Measurements from ENCODE around the gene ZEB1.
"Not testable (repeated sequence)": the region's sequence is repeated elsewhere in the genome, so short reads cannot be mapped to it uniquely, and the experiment has no call there.

The ZEB1 gene

GRCh38 chr10:31318382-31318853 lies 598 bp upstream of the ZEB1 start:
- DNase-seq (ENCODE audit: low spot score), result peak; percentile 79

- peak; percentile 78 for DNase-seq (ENCODE audit: low spot score)
These were observed 860 bp downstream of the ZEB1 start for GRCh38 chr10:31319602-31320549.

GRCh38 chr10:31320550-31321211 lies 1.7 kb downstream of the ZEB1 start:
- peak; percentile 78 for DNase-seq (ENCODE audit: low spot score)

- DNase-seq (ENCODE audit: low spot score), result no peak
These were observed 2.5 kb downstream of the ZEB1 start for GRCh38 chr10:31321396-31321941.

- no peak for DNase-seq (ENCODE audit: low spot score)
These were observed 3.6 kb downstream of the ZEB1 start for GRCh38 chr10:31322647-31323046.

GRCh38 chr10:31340343-31340742 lies 21.3 kb downstream of the ZEB1 start:
- DNase-seq (ENCODE audit: low spot score), result no peak

- DNase-seq (ENCODE audit: low spot score), result no peak
These were observed 22.5 kb downstream of the ZEB1 start for GRCh38 chr10:31341552-31341951.

- DNase-seq (ENCODE audit: low spot score), result no peak
These were observed 24.0 kb downstream of the ZEB1 start for GRCh38 chr10:31343009-31343408.

- DNase-seq (ENCODE audit: low spot score), result no peak
These were observed 24.5 kb downstream of the ZEB1 start for GRCh38 chr10:31343551-31343950.

- no peak for DNase-seq (ENCODE audit: low spot score)
These were observed 26.9 kb downstream of the ZEB1 start for GRCh38 chr10:31345886-31346285.

- no peak for DNase-seq (ENCODE audit: low spot score)
These were observed 27.9 kb downstream of the ZEB1 start for GRCh38 chr10:31346953-31347352.

- DNase-seq (ENCODE audit: low spot score), result no peak
These were observed 28.7 kb downstream of the ZEB1 start for GRCh38 chr10:31347705-31348104.

- no peak for DNase-seq (ENCODE audit: low spot score)
These were observed 31.9 kb downstream of the ZEB1 start for GRCh38 chr10:31350891-31351290.

GRCh38 chr10:31352436-31353226 lies 33.6 kb downstream of the ZEB1 start:
- no peak for DNase-seq (ENCODE audit: low spot score)

GRCh38 chr10:31353574-31353973 lies 34.6 kb downstream of the ZEB1 start:
- no peak for DNase-seq (ENCODE audit: low spot score)

- no peak for DNase-seq (ENCODE audit: low spot score)
These were observed 39.8 kb downstream of the ZEB1 start for GRCh38 chr10:31358688-31359330.

GRCh38 chr10:31359979-31360378 lies 41.0 kb downstream of the ZEB1 start:
- no peak for DNase-seq (ENCODE audit: low spot score)

GRCh38 chr10:31361475-31361874 lies 42.5 kb downstream of the ZEB1 start:
- DNase-seq (ENCODE audit: low spot score), result not testable (repeated sequence)

- DNase-seq (ENCODE audit: low spot score), result no peak
These were observed 43.1 kb downstream of the ZEB1 start for GRCh38 chr10:31362023-31362641.

- not testable (repeated sequence) for DNase-seq (ENCODE audit: low spot score)
These were observed 44.7 kb downstream of the ZEB1 start for GRCh38 chr10:31363696-31364095.

GRCh38 chr10:31364238-31364637 lies 45.2 kb downstream of the ZEB1 start:
- DNase-seq (ENCODE audit: low spot score), result not testable (repeated sequence)

All from left forelimb (tissue), 1 donor.